ENCODE measurements around the gene BAZ2B.

- TF ChIP-seq, protein P1, sequence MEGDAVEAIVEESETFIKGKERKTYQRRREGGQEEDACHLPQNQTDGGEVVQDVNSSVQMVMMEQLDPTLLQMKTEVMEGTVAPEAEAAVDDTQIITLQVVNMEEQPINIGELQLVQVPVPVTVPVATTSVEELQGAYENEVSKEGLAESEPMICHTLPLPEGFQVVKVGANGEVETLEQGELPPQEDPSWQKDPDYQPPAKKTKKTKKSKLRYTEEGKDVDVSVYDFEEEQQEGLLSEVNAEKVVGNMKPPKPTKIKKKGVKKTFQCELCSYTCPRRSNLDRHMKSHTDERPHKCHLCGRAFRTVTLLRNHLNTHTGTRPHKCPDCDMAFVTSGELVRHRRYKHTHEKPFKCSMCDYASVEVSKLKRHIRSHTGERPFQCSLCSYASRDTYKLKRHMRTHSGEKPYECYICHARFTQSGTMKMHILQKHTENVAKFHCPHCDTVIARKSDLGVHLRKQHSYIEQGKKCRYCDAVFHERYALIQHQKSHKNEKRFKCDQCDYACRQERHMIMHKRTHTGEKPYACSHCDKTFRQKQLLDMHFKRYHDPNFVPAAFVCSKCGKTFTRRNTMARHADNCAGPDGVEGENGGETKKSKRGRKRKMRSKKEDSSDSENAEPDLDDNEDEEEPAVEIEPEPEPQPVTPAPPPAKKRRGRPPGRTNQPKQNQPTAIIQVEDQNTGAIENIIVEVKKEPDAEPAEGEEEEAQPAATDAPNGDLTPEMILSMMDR (IDR thresholded peaks at IDR 0.05) = no peak
- no peak for TF ChIP-seq POLR2A (IDR thresholded peaks at IDR 0.05)
These were observed 21.7 kb upstream of the BAZ2B start for GRCh38 chr2:159637988-159638501.
